Gastroesophageal sphincter (tissue), 4 donors: ENCODE data around the gene SLIT3. TPM values are rescaled to one million over a fixed set of nuclear protein-coding genes. Genes with fewer than 3 reads are reported as not detected.

Experiments used
- ATAC-seq: fragments of 150-250 bp; one replicate; pipeline ENCODE4 v1.9.1; 2016; ENCODE audit warnings: mild to moderate bottlenecking, moderate library complexity
- H3K27ac ChIP-seq, 4 donors: fragments of 200-600 bp; sonication (generic) in 3 of 4; 1 replicate in 3 of 4; 2 replicates in 1 of 4; pipeline ENCODE4 v1.5.1; 2016 to 2019
- H3K27me3 ChIP-seq: fragments of 200-600 bp; sonication (generic); one replicate; pipeline ENCODE4 v1.5.1; 2019
- H3K36me3 ChIP-seq, 2 donors: fragments of 200-600 bp; sonication (generic); one replicate each; pipeline ENCODE4 v1.5.1; 2019; ENCODE audit warnings: control low read depth in 1 of 2
- H3K4me1 ChIP-seq, 3 donors: fragments of 200-600 bp; sonication (generic); 1 replicate in 2 of 3; 2 replicates in 1 of 3; pipeline ENCODE4 v1.5.1; 2016 to 2019; ENCODE audit warnings: control low read depth in 2 of 3
- H3K4me3 ChIP-seq, 2 donors: fragments of 200-600 bp; sonication (generic); one replicate each; pipeline ENCODE4 v1.5.1; 2019; ENCODE audit warnings: mild to moderate bottlenecking in 1 of 2, moderate library complexity in 1 of 2
- H3K9me3 ChIP-seq, 3 donors: fragments of 200-600 bp; sonication (generic); one replicate each; pipeline ENCODE4 v1.5.1; 2017 to 2019; ENCODE audit warnings: control low read depth in 2 of 3
- EP300 ChIP-seq: sonication (generic); formaldehyde crosslinking; IDR thresholded peaks from one replicate; pipeline ENCODE4 v1.6.1; 2017; ENCODE audit warnings: antibody characterized with exemption, mild to moderate bottlenecking
- POLR2A ChIP-seq, 2 donors: fragments of 450-650 bp; IDR thresholded peaks; one replicate each; pipeline ENCODE4 v1.6.1; 2017; ENCODE audit warnings: antibody characterized with exemption in 2 of 2, mild to moderate bottlenecking in 2 of 2, moderate library complexity in 1 of 2
- POLR2AphosphoS5 ChIP-seq: sonication (generic); formaldehyde crosslinking; IDR thresholded peaks from one replicate; pipeline ENCODE4 v1.6.1; 2017; ENCODE audit warnings: antibody characterized with exemption
- WGBS, 2 donors: methylation state at CpG; one replicate each; pipeline ENCODE4 v1.1.5; 2018; ENCODE audit warnings: low coverage in 1 of 2; 5-methylcytosine and 5-hydroxymethylcytosine counted together
- total RNA-seq, 4 donors: library from RNA; depleted of rRNA; stranded (reverse); fragments of >200 nt; gene quantifications; one replicate each; pipeline ENCODE4 v1.1.0, GENCODE V29; 2016
- TF ChIP-seq, protein P1 (sequence below), 4 experiments: fragments of 200-600 bp in 2 of 4; fragments of 450-650 bp in 2 of 4; sonication (generic) in 1 of 4; IDR thresholded peaks; one replicate each; pipeline ENCODE4 v1.5.1; 2017 to 2019; ENCODE audit warnings: antibody characterized with exemption in 4 of 4, mild to moderate bottlenecking in 2 of 4, moderate library complexity in 2 of 4

Gene SLIT3
- total RNA-seq, 4 donors from 2014 or later: 29.6 to 76.3 (median 31.1) TPM

DNA sequence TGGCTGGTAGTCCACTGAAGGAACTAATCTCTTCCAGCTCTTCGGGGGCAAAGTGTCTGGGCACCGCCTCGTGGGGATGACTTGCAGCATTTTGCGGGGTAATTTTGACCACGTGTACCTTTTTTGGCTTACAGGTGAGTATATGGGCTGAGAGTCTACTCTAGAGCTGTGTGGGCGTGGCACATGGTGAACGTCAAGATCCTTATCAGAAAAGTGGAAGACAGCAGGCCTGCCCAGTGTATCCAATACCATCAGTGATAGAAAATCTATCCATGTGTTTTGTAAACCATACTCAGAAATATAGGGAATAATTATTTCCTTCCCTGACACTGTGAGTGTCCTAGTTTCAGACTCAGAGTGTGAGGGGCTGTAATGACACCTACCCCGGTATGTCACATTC, 148.5 kb downstream of the SLIT3 start:
- WGBS, 2 donors: 87 to 100% methylated on average over 1 to 8 of the region's 8 CpGs
- Histone ChIP-seq H3K4me3 (no peak overlapping the region), H3K4me1 (peaks cover 10 to 53% (median 17%) of the 10 kb centered on the region in 3 donors), H3K27ac (peak overlapping the region in 2 of 4 donors; percentile 15 to 20), H3K9me3 (no peaks in the 10 kb centered on the region), H3K36me3 (no peaks in the 10 kb centered on the region), H3K27me3 (no peaks in the 10 kb centered on the region)
- no peak for ATAC-seq
- TF ChIP-seq EP300: no peak
- TF ChIP-seq, protein P1, sequence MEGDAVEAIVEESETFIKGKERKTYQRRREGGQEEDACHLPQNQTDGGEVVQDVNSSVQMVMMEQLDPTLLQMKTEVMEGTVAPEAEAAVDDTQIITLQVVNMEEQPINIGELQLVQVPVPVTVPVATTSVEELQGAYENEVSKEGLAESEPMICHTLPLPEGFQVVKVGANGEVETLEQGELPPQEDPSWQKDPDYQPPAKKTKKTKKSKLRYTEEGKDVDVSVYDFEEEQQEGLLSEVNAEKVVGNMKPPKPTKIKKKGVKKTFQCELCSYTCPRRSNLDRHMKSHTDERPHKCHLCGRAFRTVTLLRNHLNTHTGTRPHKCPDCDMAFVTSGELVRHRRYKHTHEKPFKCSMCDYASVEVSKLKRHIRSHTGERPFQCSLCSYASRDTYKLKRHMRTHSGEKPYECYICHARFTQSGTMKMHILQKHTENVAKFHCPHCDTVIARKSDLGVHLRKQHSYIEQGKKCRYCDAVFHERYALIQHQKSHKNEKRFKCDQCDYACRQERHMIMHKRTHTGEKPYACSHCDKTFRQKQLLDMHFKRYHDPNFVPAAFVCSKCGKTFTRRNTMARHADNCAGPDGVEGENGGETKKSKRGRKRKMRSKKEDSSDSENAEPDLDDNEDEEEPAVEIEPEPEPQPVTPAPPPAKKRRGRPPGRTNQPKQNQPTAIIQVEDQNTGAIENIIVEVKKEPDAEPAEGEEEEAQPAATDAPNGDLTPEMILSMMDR (IDR thresholded peaks at IDR 0.05): no peak
- TF ChIP-seq POLR2A (IDR thresholded peaks at IDR 0.05): no peak
- TF ChIP-seq POLR2AphosphoS5: no peak

- Histone ChIP-seq H3K4me1 (peaks cover 10 to 57% (median 17%) of the 10 kb centered on the region in 3 donors), H3K36me3 (no peaks in the 10 kb centered on the region), H3K27ac (no peak overlapping the region), H3K9me3 (no peaks in the 10 kb centered on the region), H3K4me3 (no peak overlapping the region), H3K27me3 (no peaks in the 10 kb centered on the region)
- TF ChIP-seq, protein P1 (IDR thresholded peaks at IDR 0.05): no peak
- no peak for TF ChIP-seq EP300
- TF ChIP-seq POLR2AphosphoS5: no peak
- TF ChIP-seq POLR2A (IDR thresholded peaks at IDR 0.05): no peak
- no peak for ATAC-seq
- WGBS, 2 donors: 57 to 85% methylated on average over 3 to 6 of the region's 6 CpGs
Observed at GRCh38 chr5:169151051-169151805, 149.7 kb downstream of the SLIT3 start.

DNA sequence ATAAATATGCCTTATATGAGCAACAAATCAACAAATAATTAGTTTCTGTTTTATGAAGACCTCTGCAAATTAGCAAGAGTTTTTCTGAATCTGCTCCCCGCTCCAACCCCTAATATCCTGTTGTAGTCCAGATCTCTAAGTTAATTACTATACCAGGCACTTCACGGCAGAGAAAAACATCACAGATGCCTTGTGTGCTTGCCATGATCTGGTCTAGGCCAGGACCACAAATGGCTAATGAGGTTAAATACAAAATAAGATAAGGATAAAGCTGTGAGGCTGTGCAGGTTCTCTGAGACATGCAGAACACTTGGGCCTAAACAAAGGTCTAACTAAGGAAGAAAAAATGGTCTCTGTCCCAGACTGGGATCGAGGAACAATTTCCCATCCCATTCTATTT, 150.8 kb downstream of the SLIT3 start:
- Histone ChIP-seq H3K4me3 (no peak overlapping the region), H3K27me3 (no peaks in the 10 kb centered on the region), H3K4me1 (peaks cover 10 to 57% (median 17%) of the 10 kb centered on the region in 3 donors), H3K36me3 (no peaks in the 10 kb centered on the region), H3K9me3 (no peaks in the 10 kb centered on the region), H3K27ac (no peak overlapping the region)
- TF ChIP-seq EP300: no peak
- TF ChIP-seq POLR2A (IDR thresholded peaks at IDR 0.05): no peak
- no peak for TF ChIP-seq POLR2AphosphoS5
- TF ChIP-seq, protein P1 (IDR thresholded peaks at IDR 0.05): no peak
- no peak for ATAC-seq
- WGBS, 2 donors: 80 to 86% methylated on average over 3 of the region's 3 CpGs

GRCh38 chr5:169149317-169149716, 151.6 kb downstream of the SLIT3 start:
- Histone ChIP-seq H3K4me3 (no peak overlapping the region), H3K9me3 (no peaks in the 10 kb centered on the region), H3K27ac (no peak overlapping the region), H3K36me3 (no peaks in the 10 kb centered on the region), H3K27me3 (no peaks in the 10 kb centered on the region), H3K4me1 (peaks cover 10 to 57% (median 16%) of the 10 kb centered on the region in 3 donors)
- no peak for ATAC-seq
- no peak for TF ChIP-seq EP300
- TF ChIP-seq, protein P1 (IDR thresholded peaks at IDR 0.05): peak in 1 of 4 experiments; percentile 16
- WGBS, 2 donors: 68 to 90% methylated on average over 4 of the region's 4 CpGs
